Skeletal muscle tissue (tissue), 4 donors: ENCODE results near the gene TACO1. TPM values are rescaled to one million over a fixed set of nuclear protein-coding genes. Genes with fewer than 3 reads are reported as not detected.

Experiments
- H3K27ac ChIP-seq: one replicate; pipeline ENCODE4 v1.7.0; 2013; ENCODE audit warnings: mild to moderate bottlenecking, low read depth, low read length, inconsistent platforms
- H3K27me3 ChIP-seq, 3 donors: one replicate each; pipeline ENCODE4 v1.7.0; 2013; ENCODE audit warnings: low read length in 3 of 3; ENCODE audit not compliant: control insufficient read depth in 3 of 3, insufficient read depth in 3 of 3
- H3K36me3 ChIP-seq, 3 donors: one replicate each; pipeline ENCODE4 v1.7.0; 2013; ENCODE audit warnings: low read length in 3 of 3; ENCODE audit not compliant: control insufficient read depth in 3 of 3, insufficient read depth in 3 of 3
- H3K4me1 ChIP-seq, 3 donors: one replicate each; pipeline ENCODE4 v1.7.0; 2013; ENCODE audit warnings: low read length in 3 of 3, mild to moderate bottlenecking in 3 of 3; ENCODE audit not compliant: control insufficient read depth in 3 of 3, insufficient read depth in 3 of 3
- H3K4me3 ChIP-seq, 3 donors: one replicate each; pipeline ENCODE4 v1.7.0; 2013; ENCODE audit warnings: low read length in 3 of 3
- H3K9ac ChIP-seq, 3 donors: one replicate each; pipeline ENCODE4 v1.7.0; 2013; ENCODE audit warnings: low read length in 3 of 3, mild to moderate bottlenecking in 3 of 3, moderate library complexity in 2 of 3, low read depth in 1 of 3
- H3K9me3 ChIP-seq, 3 donors: one replicate each; pipeline ENCODE4 v1.7.0; 2013; ENCODE audit warnings: low read length in 3 of 3; ENCODE audit not compliant: control insufficient read depth in 3 of 3
- total RNA-seq: library from RNA; depleted of rRNA; stranded (reverse); fragments of >200 nt; gene quantifications from one replicate; pipeline ENCODE4 v1.2.3, GENCODE V29; 2014
- donor health status: Osteomylitis.

The TACO1 gene
- total RNA-seq, 1 donor from 2014 or later = 14.6 TPM

DNA sequence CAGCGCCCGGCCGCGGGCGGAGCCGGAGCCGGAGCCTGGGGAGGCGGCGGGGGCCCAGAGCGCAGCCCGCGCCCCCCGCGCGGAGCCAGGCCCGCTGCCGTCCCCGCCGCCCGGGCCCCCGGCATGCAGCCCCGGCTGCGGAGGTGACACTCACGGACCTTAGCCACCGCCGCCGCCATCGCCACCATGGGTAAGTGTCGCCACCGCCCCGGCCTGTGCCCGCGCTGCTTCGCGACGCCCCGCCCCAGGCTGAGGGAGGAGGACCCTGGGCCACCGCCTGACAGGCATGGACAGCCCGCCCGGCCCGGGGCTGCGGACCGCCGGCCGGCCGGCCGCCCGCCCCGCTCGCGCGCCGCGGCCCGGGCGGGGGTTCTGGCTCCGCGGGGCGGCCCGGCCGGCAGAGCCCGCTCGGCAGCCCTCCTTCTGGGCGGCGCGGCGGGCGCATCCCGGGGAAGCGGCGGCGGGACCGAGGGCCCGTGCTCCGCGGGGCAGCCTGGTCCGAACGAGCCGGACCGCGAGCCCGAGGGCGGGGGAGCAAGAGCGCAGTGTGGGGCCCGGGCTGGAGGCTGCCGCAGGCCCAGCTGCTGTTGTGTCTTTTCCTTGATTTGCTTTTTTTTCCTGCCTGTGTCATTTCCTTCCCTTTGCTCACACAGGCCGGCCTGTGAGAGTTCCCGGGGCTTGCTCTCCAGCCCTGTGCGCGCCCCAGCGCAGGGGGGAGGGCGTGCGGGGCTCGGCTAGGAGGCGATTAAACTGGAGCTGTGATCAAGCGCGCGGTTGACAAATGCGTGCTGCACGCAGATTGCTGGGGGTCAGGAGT lies 22.1 kb downstream of the TACO1 start:
- Histone ChIP-seq H3K4me1 (peaks cover 23 to 44% (median 29%) of the 10 kb centered on the region in 3 donors), H3K4me3 (peak overlapping the region; percentile 81 to 88 (median 87)), H3K9me3 (no peaks in the 10 kb centered on the region), H3K27me3 (no peaks in the 10 kb centered on the region), H3K9ac (peak overlapping the region; percentile 87 to 91 (median 88)), H3K27ac (peak overlapping the region; percentile 73), H3K36me3 (no peaks in the 10 kb centered on the region)

DNA sequence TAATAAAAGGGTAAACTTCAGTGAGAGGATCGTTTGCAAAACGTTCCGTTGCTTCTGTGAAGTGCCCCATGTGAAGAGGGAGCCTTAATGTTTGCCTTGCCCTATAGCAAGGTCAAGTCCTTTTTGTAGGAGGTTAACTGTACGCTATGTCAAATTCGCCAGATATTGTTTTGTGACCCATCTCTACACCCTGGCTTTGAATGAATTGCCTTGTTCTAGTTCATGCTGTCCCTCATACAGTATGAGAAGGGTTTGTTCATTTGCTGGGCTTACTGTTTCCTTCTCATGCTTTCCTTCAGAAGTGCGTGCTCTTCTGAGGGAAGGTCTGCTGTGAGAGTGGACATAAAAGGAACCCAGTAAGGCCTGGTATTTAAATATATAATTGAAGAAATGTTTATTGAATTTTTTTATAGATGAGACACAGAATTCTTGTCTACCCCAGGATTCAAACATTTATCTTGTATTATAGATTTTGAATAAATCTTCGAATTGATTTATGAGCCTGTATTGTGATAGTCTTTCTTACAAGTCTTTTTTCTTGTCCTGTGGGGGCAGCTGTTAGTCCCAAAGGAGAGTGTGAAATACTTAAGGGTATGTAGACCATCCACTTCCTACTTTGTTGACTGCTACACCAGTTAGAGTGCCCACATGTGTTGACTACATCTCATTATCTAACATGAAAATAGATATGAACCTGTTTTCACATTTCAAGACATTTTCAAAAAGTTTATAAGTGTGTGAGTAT lies 23.3 kb downstream of the TACO1 start:
- Histone ChIP-seq H3K9ac (peak overlapping the region; percentile 87 to 91 (median 88)), H3K27ac (no peak overlapping the region), H3K36me3 (no peaks in the 10 kb centered on the region), H3K4me3 (peak overlapping the region; percentile 81 to 88 (median 87)), H3K9me3 (no peaks in the 10 kb centered on the region), H3K4me1 (peaks cover 26 to 44% (median 29%) of the 10 kb centered on the region in 3 donors), H3K27me3 (no peaks in the 10 kb centered on the region)

DNA sequence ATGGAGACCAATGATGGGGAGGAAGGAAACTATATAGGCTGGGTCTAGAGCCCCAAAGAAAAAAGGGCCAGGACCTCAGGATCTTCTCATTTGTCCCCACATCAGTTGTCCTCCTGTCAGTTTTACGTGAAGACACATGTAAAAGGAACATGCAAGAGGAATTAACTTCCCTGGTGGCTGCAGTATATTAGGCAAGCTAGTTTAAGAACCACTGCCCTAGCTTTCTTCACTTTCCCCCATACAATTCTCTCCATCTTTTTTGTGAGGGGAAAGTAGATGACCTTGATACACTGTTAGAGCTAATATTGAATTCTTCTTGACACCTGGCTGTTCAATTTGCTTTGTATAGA lies 23.8 kb downstream of the TACO1 start:
- peaks cover 29 to 48% (median 30%) of the 10 kb centered on the region in 3 donors for H3K4me1 ChIP-seq
- no peaks in the 10 kb centered on the region for H3K9me3 ChIP-seq
- no peaks in the 10 kb centered on the region for H3K36me3 ChIP-seq
- no peaks in the 10 kb centered on the region for H3K27me3 ChIP-seq
- H3K27ac ChIP-seq = no peak overlapping the region
- H3K4me3 ChIP-seq = no peak overlapping the region
- H3K9ac ChIP-seq = peak overlapping the region in 1 of 3 donors; percentile 25

DNA sequence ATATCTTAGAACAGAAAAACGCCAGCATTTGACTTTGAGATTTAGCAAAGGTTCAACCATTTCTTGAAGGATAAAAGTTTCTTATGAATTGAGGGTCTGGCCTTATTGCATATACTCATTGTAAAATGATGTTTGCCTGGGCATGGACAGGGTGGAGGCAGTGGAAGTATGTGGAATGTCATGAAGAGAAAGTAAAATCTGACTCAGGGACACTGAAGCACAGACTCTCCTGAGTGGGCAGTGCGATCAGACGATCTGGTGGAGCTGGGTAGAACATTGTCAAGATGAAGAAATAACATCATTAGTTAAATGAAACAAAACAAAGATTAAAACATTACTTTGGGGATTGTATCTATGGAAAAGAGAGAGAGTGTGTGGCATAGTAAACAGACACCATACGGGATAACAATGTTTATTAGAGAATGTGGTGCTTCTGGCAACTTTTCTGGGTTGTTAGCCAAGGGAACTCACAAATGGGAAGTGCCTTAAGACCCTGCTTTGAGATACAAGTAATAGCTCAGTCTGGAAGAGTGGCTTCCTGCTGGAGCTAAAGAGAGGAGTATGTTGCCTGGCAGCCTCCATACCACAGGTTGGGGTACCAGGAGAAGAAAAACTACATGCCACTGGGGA lies 26.0 kb downstream of the TACO1 start:
- Histone ChIP-seq H3K4me3 (no peak overlapping the region), H3K9ac (peak overlapping the region in 1 of 3 donors; percentile 25), H3K27ac (peak overlapping the region; percentile 5), H3K4me1 (peaks cover 30 to 60% (median 31%) of the 10 kb centered on the region in 3 donors), H3K27me3 (no peaks in the 10 kb centered on the region), H3K36me3 (no peaks in the 10 kb centered on the region), H3K9me3 (no peaks in the 10 kb centered on the region)

DNA sequence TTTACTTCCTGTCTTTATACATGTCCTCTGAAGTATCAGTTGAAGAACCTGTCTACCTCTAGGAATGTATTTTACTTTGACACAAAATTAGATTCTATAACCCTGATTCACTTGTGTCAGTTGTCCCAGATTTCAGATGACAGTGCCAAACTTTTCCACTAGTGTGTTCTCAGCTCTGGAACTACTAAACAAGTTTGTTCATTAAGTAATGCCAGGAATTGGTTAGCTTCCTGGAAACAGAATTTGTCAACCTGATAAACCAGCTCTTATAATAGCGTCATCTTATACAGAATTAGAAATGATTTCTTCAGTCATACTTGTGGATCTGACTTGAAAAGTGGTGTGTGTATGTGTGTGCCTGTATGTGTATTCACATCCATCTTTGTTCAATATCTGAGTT lies 28.9 kb downstream of the TACO1 start:
- no peak overlapping the region for H3K4me3 ChIP-seq
- H3K27me3 ChIP-seq = no peaks in the 10 kb centered on the region
- peaks cover 0 to 14% (median 12%) of the 10 kb centered on the region in 3 donors for H3K36me3 ChIP-seq
- peaks cover 24 to 60% (median 31%) of the 10 kb centered on the region in 3 donors for H3K4me1 ChIP-seq
- H3K9me3 ChIP-seq = no peaks in the 10 kb centered on the region
- H3K27ac ChIP-seq = peak overlapping the region; percentile 14
- no peak overlapping the region for H3K9ac ChIP-seq

DNA sequence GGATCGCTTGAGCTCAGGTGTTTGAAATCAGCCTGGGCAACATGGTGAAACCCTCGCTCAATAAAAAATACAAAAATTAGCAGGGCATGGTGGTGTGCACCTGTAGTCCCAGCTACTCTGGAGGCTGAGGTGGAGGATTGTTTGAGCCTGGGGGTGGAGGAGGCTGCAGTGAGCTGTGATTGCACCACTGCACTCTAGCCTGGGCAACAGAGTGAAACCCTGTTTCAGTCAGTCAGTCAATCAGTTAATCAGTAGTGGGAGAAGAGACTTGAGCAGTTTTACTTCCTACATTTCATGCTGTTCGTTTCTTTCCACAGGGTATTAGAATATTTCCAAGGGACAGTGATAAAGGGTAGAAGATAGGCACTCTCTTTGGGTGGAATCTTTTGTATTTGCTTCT lies 30.4 kb downstream of the TACO1 start:
- H3K9ac ChIP-seq = no peak overlapping the region
- H3K27me3 ChIP-seq = no peaks in the 10 kb centered on the region
- H3K36me3 ChIP-seq = peaks cover 0 to 18% (median 14%) of the 10 kb centered on the region in 3 donors
- no peak overlapping the region for H3K4me3 ChIP-seq
- peaks cover 25 to 61% (median 28%) of the 10 kb centered on the region in 3 donors for H3K4me1 ChIP-seq
- no peak overlapping the region for H3K27ac ChIP-seq
- no peaks in the 10 kb centered on the region for H3K9me3 ChIP-seq

DNA sequence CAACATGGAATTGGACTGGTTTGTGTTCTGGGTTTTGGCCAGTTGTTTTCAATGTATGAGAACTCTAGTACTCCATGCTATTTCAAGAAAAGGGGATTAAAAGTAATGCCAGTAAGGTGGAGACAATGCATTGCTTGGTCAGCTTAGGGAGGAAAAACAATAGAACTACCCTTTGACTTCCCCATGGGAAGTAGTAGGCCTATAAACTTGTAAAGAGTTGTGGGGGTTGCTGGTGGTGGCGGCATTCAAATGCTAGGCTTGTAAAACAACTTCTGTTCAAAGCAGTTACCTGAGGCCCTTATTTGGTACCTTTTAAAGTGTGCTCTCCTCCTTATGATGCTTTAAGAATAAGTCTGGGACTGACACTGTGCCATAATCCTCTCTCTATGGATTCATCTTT lies 30.9 kb downstream of the TACO1 start:
- Histone ChIP-seq H3K4me3 (no peak overlapping the region), H3K4me1 (peaks cover 29 to 61% (median 30%) of the 10 kb centered on the region in 3 donors), H3K27ac (no peak overlapping the region), H3K36me3 (peaks cover 1 to 22% (median 19%) of the 10 kb centered on the region in 3 donors), H3K27me3 (no peaks in the 10 kb centered on the region), H3K9ac (no peak overlapping the region), H3K9me3 (no peaks in the 10 kb centered on the region)

DNA sequence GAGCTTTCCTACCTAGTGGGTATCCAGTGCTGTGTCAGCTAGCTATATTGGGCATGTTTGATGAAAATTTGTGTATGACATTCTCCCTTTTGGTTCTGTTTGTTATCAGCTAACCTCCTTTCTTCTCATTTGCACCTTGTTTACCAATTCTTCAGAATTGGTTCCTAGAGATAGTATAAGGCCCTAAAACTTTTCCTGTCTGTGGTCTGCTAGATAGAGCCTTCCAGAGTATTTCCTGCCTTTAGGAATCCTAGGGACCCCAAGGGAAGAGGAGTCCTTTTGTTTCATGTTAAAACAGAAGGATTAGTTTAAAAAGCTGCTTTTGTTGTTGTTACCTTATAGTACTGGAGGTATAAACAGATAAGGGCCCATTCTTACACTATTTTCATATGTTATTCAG lies 33.0 kb downstream of the TACO1 start:
- H3K27ac ChIP-seq = peak overlapping the region; percentile 64

DNA sequence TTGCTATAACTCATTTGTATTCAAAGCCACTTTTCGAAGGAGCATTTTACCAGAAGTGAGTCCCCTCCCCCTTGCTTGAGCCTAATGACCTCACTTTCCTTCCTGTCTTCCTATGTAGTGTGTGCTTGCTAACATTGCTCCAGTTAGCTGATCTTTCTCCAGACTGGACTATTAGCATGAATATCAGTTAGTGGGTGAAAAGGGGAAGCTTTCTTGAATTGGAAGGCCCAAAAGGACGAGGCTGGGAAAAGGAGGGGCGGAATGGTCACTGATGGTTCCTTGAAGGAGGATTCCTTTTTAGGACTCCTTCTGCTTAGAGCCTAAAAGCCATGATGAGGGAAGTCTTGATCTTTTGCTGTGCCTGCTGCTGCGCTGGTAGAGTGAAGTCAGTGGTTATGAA lies 33.5 kb downstream of the TACO1 start:
- no peaks in the 10 kb centered on the region for H3K9me3 ChIP-seq
- H3K27ac ChIP-seq = peak overlapping the region; percentile 64
- H3K4me3 ChIP-seq = no peak overlapping the region
- H3K27me3 ChIP-seq = no peaks in the 10 kb centered on the region
- H3K9ac ChIP-seq = peak overlapping the region in 1 of 3 donors; percentile 8
- H3K4me1 ChIP-seq = peaks cover 26 to 57% (median 29%) of the 10 kb centered on the region in 3 donors
- H3K36me3 ChIP-seq = peaks cover 4 to 34% (median 22%) of the 10 kb centered on the region in 3 donors

More for the DNA sequence above, 33.0 kb downstream of the TACO1 start:
- H3K4me3 ChIP-seq = no peak overlapping the region
- H3K9me3 ChIP-seq = no peaks in the 10 kb centered on the region
- peak overlapping the region in 1 of 3 donors; percentile 8 for H3K9ac ChIP-seq
- H3K4me1 ChIP-seq = peaks cover 26 to 54% (median 31%) of the 10 kb centered on the region in 3 donors
- peaks cover 4 to 31% (median 22%) of the 10 kb centered on the region in 3 donors for H3K36me3 ChIP-seq
- H3K27me3 ChIP-seq = no peaks in the 10 kb centered on the region
